ENCODE results near the gene TRPM4.

DNA sequence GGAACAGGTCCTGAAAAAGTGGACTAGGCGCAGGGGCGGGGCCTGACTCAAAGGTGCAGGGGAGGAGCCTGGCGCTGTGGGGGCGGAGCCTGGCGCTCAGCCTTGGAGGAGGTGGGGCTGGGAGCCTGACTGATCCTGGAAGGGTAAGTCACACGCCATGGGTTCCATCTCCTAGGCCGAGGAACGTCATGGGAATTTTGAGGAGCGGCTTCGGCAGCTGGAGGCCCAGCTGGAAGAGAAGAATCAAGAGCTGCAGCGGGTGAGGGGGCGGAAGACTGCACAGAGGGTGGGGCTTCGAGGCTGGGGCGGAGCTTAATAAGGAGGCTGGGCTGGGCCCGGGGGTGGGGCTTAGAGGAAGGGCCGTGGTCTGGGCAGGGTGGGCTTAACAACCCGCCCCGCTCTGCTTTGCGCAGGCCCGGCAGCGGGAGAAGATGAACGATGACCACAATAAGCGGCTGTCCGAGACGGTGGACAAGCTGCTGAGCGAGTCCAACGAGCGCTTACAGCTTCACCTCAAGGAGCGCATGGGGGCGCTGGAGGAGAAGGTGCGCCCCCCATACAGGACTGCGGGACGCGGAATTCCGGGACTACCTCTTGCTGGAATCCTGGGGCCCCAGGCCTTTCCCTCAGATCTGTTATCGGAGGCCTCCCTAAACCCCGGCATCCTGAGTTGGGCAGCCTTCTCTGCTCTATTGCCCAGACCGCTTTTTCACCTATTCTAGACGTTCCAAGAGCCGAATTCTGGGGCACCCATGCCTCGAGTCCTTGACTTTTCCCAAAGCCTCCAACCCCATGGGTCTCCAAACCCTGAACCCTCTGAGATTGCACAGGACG is 23.8 kb upstream of the TRPM4 start:
- TF ChIP-seq, protein P1, sequence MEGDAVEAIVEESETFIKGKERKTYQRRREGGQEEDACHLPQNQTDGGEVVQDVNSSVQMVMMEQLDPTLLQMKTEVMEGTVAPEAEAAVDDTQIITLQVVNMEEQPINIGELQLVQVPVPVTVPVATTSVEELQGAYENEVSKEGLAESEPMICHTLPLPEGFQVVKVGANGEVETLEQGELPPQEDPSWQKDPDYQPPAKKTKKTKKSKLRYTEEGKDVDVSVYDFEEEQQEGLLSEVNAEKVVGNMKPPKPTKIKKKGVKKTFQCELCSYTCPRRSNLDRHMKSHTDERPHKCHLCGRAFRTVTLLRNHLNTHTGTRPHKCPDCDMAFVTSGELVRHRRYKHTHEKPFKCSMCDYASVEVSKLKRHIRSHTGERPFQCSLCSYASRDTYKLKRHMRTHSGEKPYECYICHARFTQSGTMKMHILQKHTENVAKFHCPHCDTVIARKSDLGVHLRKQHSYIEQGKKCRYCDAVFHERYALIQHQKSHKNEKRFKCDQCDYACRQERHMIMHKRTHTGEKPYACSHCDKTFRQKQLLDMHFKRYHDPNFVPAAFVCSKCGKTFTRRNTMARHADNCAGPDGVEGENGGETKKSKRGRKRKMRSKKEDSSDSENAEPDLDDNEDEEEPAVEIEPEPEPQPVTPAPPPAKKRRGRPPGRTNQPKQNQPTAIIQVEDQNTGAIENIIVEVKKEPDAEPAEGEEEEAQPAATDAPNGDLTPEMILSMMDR (IDR thresholded peaks at IDR 0.05), result no peak
- no peak for TF ChIP-seq ZFX (IDR thresholded peaks at IDR 0.05; ENCODE audit: borderline replicate concordance)

Measured in 22Rv1 (cell line).